Cardiac muscle cell (in vitro differentiated cells and primary cell): Measurements from ENCODE around the gene ASB16. TPM values are rescaled to one million over a fixed set of nuclear protein-coding genes. Genes with fewer than 3 reads are reported as not detected.
A peak's percentile ranks its signal among the peaks of the same experiment; 100 is the strongest.

Experiments
- DNase-seq, 2 donors: peaks; one replicate each; pipeline versions ENCODE4 v3.0.0 to v3.0.0-alpha.2; 2010 to 2017; ENCODE audit warnings: low read depth in 1 of 2, low spot score in 1 of 2
- H3K27ac ChIP-seq: fragments of 200-600 bp; sonication (generic); 2 replicates; pipeline ENCODE4 v1.5.1; 2016
- H3K27me3 ChIP-seq: fragments of 200-600 bp; sonication (generic); 2 replicates; pipeline ENCODE4 v1.6.0; 2016; ENCODE audit warnings: control low read depth
- H3K36me3 ChIP-seq: fragments of 200-600 bp; sonication (generic); 2 replicates; pipeline ENCODE4 v1.5.1; 2016; ENCODE audit warnings: control low read depth
- H3K4me1 ChIP-seq: fragments of 200-600 bp; sonication (generic); 2 replicates; pipeline ENCODE4 v1.8.1; 2017; ENCODE audit warnings: low read depth, mild to moderate bottlenecking, mixed run types
- H3K4me3 ChIP-seq: fragments of 200-600 bp; sonication (generic); 2 replicates; pipeline ENCODE4 v1.5.1; 2016; ENCODE audit warnings: mild to moderate bottlenecking
- H3K9me3 ChIP-seq: fragments of 200-600 bp; sonication (generic); 2 replicates; pipeline ENCODE4 v1.5.1; 2017; ENCODE audit warnings: low read depth, mild to moderate bottlenecking, control low read depth
- CTCF ChIP-seq: IDR thresholded peaks from 2 replicates; pipeline ENCODE4 v1.5.1; 2012; ENCODE audit warnings: low read depth, mild to moderate bottlenecking, low read length
- polyA plus RNA-seq: library from polyadenylated mRNA; unstranded; fragments of >200 nt; fragmentation: Nextera tagmentation; extraction: Ambion mirVana; gene quantifications from 2 replicates; pipeline ENCODE4 v1.2.1, GENCODE V29; 2016
- total RNA-seq: library from RNA; depleted of rRNA; stranded (reverse); fragments of >200 nt; gene quantifications from 2 replicates; pipeline ENCODE4 v1.2.3, GENCODE V29; 2016

Gene ASB16
- total and polyA plus RNA-seq, 2 experiments from 2014 or later: 5.5 to 6.4 TPM

- Histone ChIP-seq H3K27me3 (no peaks in the 10 kb centered on the region), H3K4me1 (peaks cover 6% of the 10 kb centered on the region), H3K27ac (peak overlapping the region; percentile 80), H3K36me3 (no peaks in the 10 kb centered on the region), H3K9me3 (no peaks in the 10 kb centered on the region), H3K4me3 (no peak overlapping the region)
- TF ChIP-seq CTCF: no peak
- peak; percentile 23 to 51 for DNase-seq
These were observed 10.8 kb upstream of the ASB16 start for GRCh38 chr17:44159519-44160210.

- no peak overlapping the region for H3K4me3 ChIP-seq
- TF ChIP-seq CTCF: no peak
- no peaks in the 10 kb centered on the region for H3K27me3 ChIP-seq
- H3K27ac ChIP-seq: no peak overlapping the region
- no peak for DNase-seq
- no peaks in the 10 kb centered on the region for H3K36me3 ChIP-seq
- peaks cover 2% of the 10 kb centered on the region for H3K4me1 ChIP-seq
- no peaks in the 10 kb centered on the region for H3K9me3 ChIP-seq
These were observed 6.0 kb upstream of the ASB16 start for GRCh38 chr17:44164476-44164875.

- H3K36me3 ChIP-seq: no peaks in the 10 kb centered on the region
- H3K9me3 ChIP-seq: no peaks in the 10 kb centered on the region
- peaks cover 16% of the 10 kb centered on the region for H3K4me1 ChIP-seq
- no peak overlapping the region for H3K27ac ChIP-seq
- DNase-seq: no peak
- TF ChIP-seq CTCF: no peak
- H3K27me3 ChIP-seq: no peaks in the 10 kb centered on the region
- no peak overlapping the region for H3K4me3 ChIP-seq
These were observed 3.2 kb upstream of the ASB16 start for GRCh38 chr17:44167181-44167861.

GRCh38 chr17:44170135-44170498 is 387 bp upstream of the ASB16 start:
- no peaks in the 10 kb centered on the region for H3K36me3 ChIP-seq
- H3K4me1 ChIP-seq: peaks cover 16% of the 10 kb centered on the region
- H3K9me3 ChIP-seq: no peaks in the 10 kb centered on the region
- DNase-seq: no peak
- H3K27ac ChIP-seq: peak overlapping the region; percentile 96
- TF ChIP-seq CTCF: no peak
- no peaks in the 10 kb centered on the region for H3K27me3 ChIP-seq
- no peak overlapping the region for H3K4me3 ChIP-seq

GRCh38 chr17:44171931-44172455 is 1.5 kb downstream of the ASB16 start:
- no peak for TF ChIP-seq CTCF
- Histone ChIP-seq H3K27me3 (no peaks in the 10 kb centered on the region), H3K36me3 (peaks cover 4% of the 10 kb centered on the region), H3K4me3 (no peak overlapping the region), H3K27ac (peak overlapping the region; percentile 96), H3K9me3 (no peaks in the 10 kb centered on the region), H3K4me1 (peaks cover 16% of the 10 kb centered on the region)
- DNase-seq: no peak
